ENCODE data around the gene SEMA3D.

DNA sequence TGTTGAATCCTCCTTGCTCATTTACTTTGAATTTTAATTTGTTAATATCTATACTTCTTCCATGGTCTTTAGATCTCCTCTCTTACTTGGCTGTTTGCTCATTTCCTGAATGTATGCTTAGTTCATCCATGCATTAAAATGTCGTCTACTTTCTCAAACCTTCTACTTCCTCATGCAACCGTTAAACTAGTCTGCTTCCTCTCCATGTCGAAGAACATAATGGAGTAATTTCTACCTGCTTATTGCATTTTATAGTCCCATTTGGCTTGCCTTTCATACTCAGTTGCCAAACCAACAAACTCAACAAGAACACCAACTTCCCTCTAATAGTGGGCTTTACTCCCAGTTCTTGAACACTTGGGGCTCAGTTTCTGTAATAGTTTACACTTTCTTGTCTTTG is 43.8 kb upstream of the SEMA3D start:
- TF ChIP-seq, protein P1, sequence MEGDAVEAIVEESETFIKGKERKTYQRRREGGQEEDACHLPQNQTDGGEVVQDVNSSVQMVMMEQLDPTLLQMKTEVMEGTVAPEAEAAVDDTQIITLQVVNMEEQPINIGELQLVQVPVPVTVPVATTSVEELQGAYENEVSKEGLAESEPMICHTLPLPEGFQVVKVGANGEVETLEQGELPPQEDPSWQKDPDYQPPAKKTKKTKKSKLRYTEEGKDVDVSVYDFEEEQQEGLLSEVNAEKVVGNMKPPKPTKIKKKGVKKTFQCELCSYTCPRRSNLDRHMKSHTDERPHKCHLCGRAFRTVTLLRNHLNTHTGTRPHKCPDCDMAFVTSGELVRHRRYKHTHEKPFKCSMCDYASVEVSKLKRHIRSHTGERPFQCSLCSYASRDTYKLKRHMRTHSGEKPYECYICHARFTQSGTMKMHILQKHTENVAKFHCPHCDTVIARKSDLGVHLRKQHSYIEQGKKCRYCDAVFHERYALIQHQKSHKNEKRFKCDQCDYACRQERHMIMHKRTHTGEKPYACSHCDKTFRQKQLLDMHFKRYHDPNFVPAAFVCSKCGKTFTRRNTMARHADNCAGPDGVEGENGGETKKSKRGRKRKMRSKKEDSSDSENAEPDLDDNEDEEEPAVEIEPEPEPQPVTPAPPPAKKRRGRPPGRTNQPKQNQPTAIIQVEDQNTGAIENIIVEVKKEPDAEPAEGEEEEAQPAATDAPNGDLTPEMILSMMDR (conservative IDR thresholded peaks at IDR 0.05; ENCODE audit: low read depth in 2 of 2), result no peak
- TF ChIP-seq, protein P2, sequence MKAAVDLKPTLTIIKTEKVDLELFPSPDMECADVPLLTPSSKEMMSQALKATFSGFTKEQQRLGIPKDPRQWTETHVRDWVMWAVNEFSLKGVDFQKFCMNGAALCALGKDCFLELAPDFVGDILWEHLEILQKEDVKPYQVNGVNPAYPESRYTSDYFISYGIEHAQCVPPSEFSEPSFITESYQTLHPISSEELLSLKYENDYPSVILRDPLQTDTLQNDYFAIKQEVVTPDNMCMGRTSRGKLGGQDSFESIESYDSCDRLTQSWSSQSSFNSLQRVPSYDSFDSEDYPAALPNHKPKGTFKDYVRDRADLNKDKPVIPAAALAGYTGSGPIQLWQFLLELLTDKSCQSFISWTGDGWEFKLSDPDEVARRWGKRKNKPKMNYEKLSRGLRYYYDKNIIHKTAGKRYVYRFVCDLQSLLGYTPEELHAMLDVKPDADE (IDR thresholded peaks at IDR 0.05), result no peak
- TF ChIP-seq EZH2phosphoT487 (IDR thresholded peaks at IDR 0.05; ENCODE audit: unreplicated experiment) (no peak), JUNB (IDR thresholded peaks at IDR 0.05; ENCODE audit: unreplicated experiment) (no peak), POLR2AphosphoS5 (IDR thresholded peaks at IDR 0.05; ENCODE audit: low read depth) (no peak), EZH2 (IDR thresholded peaks at IDR 0.05; ENCODE audit: low read depth, unreplicated experiment) (no peak), NANOG (IDR thresholded peaks at IDR 0.05; ENCODE audit: borderline replicate concordance) (no peak), CREB1 (CRISPR knock-in tag; IDR thresholded peaks at IDR 0.05; ENCODE audit: low read depth) (no peak), STAT1 (IDR thresholded peaks at IDR 0.05; ENCODE audit: unreplicated experiment) (no peak), ZNF114 (CRISPR knock-in tag; IDR thresholded peaks at IDR 0.05) (no peak)
- TF ChIP-seq, protein P3, sequence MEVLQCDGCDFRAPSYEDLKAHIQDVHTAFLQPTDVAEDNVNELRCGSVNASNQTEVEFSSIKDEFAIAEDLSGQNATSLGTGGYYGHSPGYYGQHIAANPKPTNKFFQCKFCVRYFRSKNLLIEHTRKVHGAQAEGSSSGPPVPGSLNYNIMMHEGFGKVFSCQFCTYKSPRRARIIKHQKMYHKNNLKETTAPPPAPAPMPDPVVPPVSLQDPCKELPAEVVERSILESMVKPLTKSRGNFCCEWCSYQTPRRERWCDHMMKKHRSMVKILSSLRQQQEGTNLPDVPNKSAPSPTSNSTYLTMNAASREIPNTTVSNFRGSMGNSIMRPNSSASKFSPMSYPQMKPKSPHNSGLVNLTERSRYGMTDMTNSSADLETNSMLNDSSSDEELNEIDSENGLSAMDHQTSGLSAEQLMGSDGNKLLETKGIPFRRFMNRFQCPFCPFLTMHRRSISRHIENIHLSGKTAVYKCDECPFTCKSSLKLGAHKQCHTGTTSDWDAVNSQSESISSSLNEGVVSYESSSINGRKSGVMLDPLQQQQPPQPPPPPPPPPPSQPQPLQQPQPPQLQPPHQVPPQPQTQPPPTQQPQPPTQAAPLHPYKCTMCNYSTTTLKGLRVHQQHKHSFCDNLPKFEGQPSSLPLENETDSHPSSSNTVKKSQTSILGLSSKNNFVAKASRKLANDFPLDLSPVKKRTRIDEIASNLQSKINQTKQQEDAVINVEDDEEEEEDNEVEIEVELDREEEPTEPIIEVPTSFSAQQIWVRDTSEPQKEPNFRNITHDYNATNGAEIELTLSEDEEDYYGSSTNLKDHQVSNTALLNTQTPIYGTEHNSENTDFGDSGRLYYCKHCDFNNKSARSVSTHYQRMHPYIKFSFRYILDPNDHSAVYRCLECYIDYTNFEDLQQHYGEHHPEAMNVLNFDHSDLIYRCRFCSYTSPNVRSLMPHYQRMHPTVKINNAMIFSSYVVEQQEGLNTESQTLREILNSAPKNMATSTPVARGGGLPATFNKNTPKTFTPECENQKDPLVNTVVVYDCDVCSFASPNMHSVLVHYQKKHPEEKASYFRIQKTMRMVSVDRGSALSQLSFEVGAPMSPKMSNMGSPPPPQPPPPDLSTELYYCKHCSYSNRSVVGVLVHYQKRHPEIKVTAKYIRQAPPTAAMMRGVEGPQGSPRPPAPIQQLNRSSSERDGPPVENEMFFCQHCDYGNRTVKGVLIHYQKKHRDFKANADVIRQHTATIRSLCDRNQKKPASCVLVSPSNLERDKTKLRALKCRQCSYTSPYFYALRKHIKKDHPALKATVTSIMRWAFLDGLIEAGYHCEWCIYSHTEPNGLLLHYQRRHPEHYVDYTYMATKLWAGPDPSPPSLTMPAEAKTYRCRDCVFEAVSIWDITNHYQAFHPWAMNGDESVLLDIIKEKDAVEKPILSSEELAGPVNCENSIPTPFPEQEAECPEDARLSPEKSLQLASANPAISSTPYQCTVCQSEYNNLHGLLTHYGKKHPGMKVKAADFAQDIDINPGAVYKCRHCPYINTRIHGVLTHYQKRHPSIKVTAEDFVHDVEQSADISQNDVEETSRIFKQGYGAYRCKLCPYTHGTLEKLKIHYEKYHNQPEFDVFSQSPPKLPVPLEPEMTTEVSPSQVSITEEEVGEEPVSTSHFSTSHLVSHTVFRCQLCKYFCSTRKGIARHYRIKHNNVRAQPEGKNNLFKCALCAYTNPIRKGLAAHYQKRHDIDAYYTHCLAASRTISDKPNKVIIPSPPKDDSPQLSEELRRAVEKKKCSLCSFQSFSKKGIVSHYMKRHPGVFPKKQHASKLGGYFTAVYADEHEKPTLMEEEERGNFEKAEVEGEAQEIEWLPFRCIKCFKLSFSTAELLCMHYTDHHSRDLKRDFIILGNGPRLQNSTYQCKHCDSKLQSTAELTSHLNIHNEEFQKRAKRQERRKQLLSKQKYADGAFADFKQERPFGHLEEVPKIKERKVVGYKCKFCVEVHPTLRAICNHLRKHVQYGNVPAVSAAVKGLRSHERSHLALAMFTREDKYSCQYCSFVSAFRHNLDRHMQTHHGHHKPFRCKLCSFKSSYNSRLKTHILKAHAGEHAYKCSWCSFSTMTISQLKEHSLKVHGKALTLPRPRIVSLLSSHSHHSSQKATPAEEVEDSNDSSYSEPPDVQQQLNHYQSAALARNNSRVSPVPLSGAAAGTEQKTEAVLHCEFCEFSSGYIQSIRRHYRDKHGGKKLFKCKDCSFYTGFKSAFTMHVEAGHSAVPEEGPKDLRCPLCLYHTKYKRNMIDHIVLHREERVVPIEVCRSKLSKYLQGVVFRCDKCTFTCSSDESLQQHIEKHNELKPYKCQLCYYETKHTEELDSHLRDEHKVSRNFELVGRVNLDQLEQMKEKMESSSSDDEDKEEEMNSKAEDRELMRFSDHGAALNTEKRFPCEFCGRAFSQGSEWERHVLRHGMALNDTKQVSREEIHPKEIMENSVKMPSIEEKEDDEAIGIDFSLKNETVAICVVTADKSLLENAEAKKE (CRISPR knock-in tag; IDR thresholded peaks at IDR 0.05), result no peak
- TF ChIP-seq, protein P4, sequence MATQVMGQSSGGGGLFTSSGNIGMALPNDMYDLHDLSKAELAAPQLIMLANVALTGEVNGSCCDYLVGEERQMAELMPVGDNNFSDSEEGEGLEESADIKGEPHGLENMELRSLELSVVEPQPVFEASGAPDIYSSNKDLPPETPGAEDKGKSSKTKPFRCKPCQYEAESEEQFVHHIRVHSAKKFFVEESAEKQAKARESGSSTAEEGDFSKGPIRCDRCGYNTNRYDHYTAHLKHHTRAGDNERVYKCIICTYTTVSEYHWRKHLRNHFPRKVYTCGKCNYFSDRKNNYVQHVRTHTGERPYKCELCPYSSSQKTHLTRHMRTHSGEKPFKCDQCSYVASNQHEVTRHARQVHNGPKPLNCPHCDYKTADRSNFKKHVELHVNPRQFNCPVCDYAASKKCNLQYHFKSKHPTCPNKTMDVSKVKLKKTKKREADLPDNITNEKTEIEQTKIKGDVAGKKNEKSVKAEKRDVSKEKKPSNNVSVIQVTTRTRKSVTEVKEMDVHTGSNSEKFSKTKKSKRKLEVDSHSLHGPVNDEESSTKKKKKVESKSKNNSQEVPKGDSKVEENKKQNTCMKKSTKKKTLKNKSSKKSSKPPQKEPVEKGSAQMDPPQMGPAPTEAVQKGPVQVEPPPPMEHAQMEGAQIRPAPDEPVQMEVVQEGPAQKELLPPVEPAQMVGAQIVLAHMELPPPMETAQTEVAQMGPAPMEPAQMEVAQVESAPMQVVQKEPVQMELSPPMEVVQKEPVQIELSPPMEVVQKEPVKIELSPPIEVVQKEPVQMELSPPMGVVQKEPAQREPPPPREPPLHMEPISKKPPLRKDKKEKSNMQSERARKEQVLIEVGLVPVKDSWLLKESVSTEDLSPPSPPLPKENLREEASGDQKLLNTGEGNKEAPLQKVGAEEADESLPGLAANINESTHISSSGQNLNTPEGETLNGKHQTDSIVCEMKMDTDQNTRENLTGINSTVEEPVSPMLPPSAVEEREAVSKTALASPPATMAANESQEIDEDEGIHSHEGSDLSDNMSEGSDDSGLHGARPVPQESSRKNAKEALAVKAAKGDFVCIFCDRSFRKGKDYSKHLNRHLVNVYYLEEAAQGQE (IDR thresholded peaks at IDR 0.05; ENCODE audit: unreplicated experiment), result no peak

Data from GM23338 (cell line).